Effector memory CD8-positive, alpha-beta T cell (primary cell): Measurements from ENCODE around the gene RAB35.

Experiments
- ATAC-seq: fragments of 150-1000 bp; cut with Tn5 transposase; replicated peaks from 2 replicates; pipeline ENCODE4 v1.10.0; 2021; ENCODE audit warnings: mild to moderate bottlenecking, moderate library complexity
- DNase-seq, 3 experiments: peaks; one replicate each; pipeline ENCODE4 v3.0.0; 2021
- H3K27ac Mint-ChIP-seq, 2 donors: one replicate each; pipeline ENCODE4 v1.8.0; 2022; ENCODE audit warnings: mild to moderate bottlenecking in 2 of 2, mixed read lengths in 2 of 2, moderate library complexity in 2 of 2
- H3K27me3 Mint-ChIP-seq, 2 donors: one replicate each; pipeline ENCODE4 v1.8.0; 2022; ENCODE audit warnings: mixed read lengths in 2 of 2
- H3K36me3 Mint-ChIP-seq: one replicate; pipeline ENCODE4 v1.8.0; 2022; ENCODE audit warnings: mild to moderate bottlenecking, moderate library complexity, mixed read lengths; ENCODE audit not compliant: insufficient read depth
- H3K4me1 Mint-ChIP-seq, 2 donors: one replicate each; pipeline ENCODE4 v1.8.0; 2022; ENCODE audit warnings: low read depth in 2 of 2, mixed read lengths in 2 of 2
- H3K4me3 Mint-ChIP-seq, 2 donors: one replicate each; pipeline ENCODE4 v1.8.0; 2022; ENCODE audit warnings: mild to moderate bottlenecking in 2 of 2, mixed read lengths in 2 of 2, moderate library complexity in 2 of 2
- H3K9me3 Mint-ChIP-seq, 2 donors: one replicate each; pipeline ENCODE4 v1.8.0; 2022; ENCODE audit warnings: mixed read lengths in 2 of 2

RAB35 gene

DNA sequence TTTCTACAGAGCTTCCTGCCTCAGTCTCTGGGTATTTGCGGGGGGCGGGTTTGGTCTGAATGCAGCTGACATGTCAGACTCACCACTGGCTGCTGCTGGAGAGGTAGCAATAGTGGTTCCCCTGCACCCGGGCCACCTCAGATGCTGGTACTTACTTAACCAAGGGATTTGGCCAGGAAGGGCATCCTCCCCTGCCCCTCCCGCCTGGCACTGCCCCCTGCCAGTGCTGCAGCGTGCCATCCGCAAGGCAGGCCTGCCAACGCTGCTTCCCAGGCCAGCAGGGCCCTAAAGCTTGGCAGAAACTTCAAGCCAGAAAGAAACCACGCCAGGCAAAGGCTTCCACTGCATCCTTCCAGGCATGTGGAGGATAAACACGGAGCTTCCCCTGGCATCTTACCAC, 22.1 kb downstream of the RAB35 start:
- ATAC-seq (no peak), DNase-seq (no peak)
- Mint-ChIP-seq H3K4me3 (no peak overlapping the region), H3K27ac (peak overlapping the region; percentile 74 to 75), H3K9me3 (no peaks in the 10 kb centered on the region), H3K36me3 (peaks cover 50% of the 10 kb centered on the region), H3K27me3 (no peaks in the 10 kb centered on the region), H3K4me1 (peaks cover 6% of the 10 kb centered on the region in 2 donors)

DNA sequence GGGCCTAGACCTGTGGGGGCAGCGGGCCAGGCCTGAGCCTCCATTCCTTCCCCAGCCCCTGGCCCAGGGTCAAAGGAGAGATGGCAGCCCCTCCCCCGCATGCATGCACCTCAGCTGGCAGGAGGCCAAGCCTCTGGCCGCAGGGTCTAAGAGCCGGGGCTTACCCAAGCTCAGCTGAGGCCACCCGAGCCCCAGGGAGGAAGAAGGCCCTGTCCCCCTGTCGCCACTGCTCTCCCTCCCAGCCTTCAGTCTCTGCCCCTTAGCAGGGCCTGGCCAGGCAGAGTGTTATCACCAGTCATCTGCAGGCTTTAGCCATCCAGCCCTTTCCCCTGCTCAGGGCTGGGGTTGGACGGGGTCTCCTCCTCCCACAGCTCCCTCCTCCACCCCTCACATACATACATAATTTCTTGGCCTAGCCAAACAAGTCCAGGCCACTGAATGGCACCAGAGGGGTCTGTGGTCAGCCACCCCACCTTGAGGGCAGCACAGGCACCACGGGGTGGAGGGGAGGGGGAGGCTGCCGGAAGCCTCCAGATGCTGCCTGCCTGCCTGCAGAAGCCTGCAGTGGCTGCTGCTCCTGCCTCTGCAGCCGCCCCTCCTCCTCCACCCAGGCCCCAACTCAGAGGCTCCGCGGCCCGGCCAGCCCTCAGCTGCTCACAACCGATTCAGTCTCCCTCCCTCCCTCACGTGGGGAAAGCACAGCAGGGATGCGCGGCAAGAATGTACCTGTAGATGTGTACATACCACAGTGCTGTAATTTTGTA, 22.8 kb downstream of the RAB35 start:
- Mint-ChIP-seq H3K27ac (peak overlapping the region; percentile 74 to 75), H3K4me1 (peaks cover 4 to 6% of the 10 kb centered on the region in 2 donors), H3K4me3 (no peak overlapping the region), H3K36me3 (peaks cover 48% of the 10 kb centered on the region), H3K27me3 (no peaks in the 10 kb centered on the region), H3K9me3 (no peaks in the 10 kb centered on the region)
- no peak for ATAC-seq
- DNase-seq: no peak

DNA sequence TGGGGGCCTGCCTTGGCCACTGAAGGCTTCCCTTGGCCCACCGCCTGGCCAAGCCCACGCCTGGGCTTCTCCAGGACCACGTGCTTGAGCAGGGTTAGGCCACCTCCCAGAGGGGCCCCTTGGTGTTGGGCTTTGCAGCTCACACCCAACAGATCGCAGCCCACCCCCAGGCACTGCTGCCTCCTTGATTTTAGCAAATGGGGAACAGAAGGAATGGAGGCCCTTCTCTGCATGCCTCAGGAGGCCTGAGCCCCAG, 23.3 kb downstream of the RAB35 start:
- H3K36me3 Mint-ChIP-seq: peaks cover 43% of the 10 kb centered on the region
- peak overlapping the region; percentile 74 to 75 for H3K27ac Mint-ChIP-seq
- peaks cover 4 to 6% of the 10 kb centered on the region in 2 donors for H3K4me1 Mint-ChIP-seq
- ATAC-seq (no peak), DNase-seq (no peak)
- H3K4me3 Mint-ChIP-seq: no peak overlapping the region
- H3K27me3 Mint-ChIP-seq: no peaks in the 10 kb centered on the region
- no peaks in the 10 kb centered on the region for H3K9me3 Mint-ChIP-seq

DNA sequence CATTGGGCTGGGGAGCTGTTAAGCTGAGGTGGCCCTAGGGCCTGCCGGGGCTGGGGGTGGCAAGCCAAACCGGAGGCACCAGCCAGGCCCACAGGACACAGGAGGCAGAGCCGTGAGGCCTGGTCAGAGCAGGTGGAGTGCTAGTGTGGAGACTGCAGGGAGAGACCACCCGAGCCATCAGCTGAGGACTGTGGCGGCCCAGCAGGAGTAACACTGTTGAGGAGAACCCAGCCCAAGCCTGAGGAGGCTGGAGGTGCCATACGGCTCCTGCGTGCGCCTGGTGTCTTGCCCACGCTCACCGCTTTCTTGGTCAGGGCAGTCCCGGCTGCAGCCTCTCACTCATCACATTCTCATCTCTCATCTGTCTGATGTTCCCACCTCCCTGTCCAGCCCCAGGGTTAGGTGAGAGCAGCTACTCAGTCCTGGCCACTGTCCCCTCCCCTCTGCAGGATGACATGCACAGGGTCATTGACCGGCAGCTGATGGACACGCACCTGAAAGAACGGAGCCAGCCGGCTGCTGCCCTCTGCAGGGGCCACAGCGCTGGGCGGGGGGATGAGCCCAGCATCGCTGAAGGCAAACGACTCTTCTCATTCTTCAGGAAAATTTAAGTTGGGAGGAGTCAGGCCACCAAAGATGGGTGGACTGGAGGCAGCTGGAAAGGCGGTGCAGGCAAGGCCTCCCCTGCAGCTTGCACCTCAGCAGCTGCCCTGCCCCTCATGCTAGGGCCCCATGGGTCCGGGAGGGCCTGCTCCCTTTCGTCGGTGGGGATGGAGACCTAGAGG, 23.8 kb downstream of the RAB35 start:
- ATAC-seq: no peak
- Mint-ChIP-seq H3K27ac (peak overlapping the region in 1 of 2 donors; percentile 74), H3K36me3 (peaks cover 38% of the 10 kb centered on the region), H3K4me1 (peaks cover 4 to 6% of the 10 kb centered on the region in 2 donors), H3K27me3 (no peaks in the 10 kb centered on the region), H3K4me3 (no peak overlapping the region), H3K9me3 (no peaks in the 10 kb centered on the region)
- no peak for DNase-seq

DNA sequence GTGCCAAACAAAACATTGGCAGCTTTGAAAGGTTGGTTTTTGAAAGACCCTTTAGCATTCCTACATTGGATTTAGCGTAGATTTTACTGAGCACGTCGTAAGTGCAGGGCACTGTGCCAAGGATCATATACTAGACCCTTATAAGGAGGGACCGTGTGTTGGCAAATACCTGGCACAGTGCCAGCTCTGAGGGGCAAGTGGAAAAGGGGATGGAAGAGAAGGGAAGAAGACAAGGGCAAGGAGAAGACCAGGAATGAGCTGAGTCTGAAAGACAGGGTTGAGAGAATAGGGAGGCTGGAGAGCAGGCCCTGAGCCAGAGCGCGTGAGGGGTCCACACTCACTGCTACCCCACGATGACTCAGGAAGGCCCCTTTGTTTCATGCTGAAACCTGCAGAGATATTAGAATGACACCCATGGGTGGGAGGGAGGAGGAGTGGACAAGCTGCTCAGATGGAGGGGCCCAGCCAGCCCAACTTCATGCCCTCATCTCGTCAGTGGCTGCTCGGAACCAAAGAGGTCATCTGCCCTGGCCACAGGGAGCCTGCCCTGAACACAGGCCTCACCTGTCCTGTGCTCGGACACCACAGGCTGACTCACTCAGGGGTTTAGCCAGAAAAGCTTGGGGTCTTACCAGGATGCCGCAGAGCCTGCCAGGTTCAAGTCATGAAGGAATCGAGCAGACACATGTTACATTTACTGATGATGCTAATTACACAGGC, 25.0 kb downstream of the RAB35 start:
- Mint-ChIP-seq H3K27me3 (no peaks in the 10 kb centered on the region), H3K4me3 (no peak overlapping the region), H3K27ac (peak overlapping the region; percentile 57 to 88), H3K36me3 (peaks cover 33% of the 10 kb centered on the region), H3K9me3 (no peaks in the 10 kb centered on the region), H3K4me1 (peaks cover 15 to 16% of the 10 kb centered on the region in 2 donors)
- ATAC-seq (no peak), DNase-seq (no peak)

DNA sequence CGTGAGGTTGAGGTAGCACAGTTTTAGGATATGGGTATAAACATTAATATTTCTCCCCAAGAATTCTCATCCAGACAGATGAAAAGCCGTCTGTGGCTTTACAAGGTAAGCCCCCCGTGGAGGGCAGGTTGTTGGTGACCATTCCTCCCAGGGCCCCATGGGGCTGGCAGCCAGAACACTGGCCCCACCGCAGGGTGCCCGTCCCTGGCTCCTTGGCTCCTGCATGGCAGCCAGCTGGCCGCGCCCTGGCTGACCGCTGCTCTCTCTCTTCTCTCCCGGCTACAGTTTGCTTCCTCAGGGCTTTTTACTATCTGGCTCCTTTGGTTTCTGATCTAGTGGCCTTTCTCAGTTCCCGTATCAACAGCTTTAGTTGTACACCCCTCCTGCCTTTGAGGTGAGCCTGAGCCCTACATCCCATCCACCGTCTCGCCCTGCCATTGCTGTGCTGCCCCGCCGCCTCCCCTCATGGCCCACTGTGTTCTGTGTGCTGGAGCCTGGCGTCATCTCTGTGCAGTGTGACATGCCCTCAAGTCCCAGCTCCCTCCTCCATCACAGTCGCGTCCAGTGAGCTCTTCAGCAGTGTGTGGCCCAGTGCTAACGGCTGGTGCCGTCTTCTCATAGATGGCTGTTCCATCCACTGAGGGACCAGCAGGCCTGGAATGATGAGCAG, 25.8 kb downstream of the RAB35 start:
- peak overlapping the region; percentile 57 to 88 for H3K27ac Mint-ChIP-seq
- peaks cover 25% of the 10 kb centered on the region for H3K36me3 Mint-ChIP-seq
- H3K4me1 Mint-ChIP-seq: peaks cover 16 to 19% of the 10 kb centered on the region in 2 donors
- ATAC-seq: no peak
- no peak for DNase-seq
- no peaks in the 10 kb centered on the region for H3K27me3 Mint-ChIP-seq
- H3K4me3 Mint-ChIP-seq: no peak overlapping the region
- H3K9me3 Mint-ChIP-seq: no peaks in the 10 kb centered on the region

DNA sequence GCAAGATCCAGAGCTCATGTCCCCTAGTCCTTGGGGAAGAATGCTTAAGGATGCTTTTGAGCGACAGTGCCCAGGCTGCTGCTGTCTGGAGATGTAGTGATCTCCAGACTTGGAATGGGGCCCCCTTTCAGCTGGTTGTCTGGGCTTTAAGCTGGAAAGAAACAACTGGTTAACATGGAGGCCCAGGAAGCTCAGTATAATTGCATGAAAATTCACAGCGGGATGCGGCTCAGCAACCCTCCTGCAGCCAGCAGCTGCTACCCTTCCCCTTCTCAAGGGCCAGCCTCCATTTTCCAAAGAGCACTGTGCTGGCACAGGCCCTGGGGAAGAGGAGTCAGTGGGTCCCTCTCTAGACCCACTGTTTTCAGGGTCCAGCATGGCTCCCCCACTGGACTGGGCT, 26.3 kb downstream of the RAB35 start:
- DNase-seq: no peak
- Mint-ChIP-seq H3K27ac (peak overlapping the region in 1 of 2 donors; percentile 19), H3K36me3 (peaks cover 24% of the 10 kb centered on the region), H3K27me3 (no peaks in the 10 kb centered on the region), H3K4me1 (peaks cover 16 to 19% of the 10 kb centered on the region in 2 donors), H3K9me3 (no peaks in the 10 kb centered on the region), H3K4me3 (no peak overlapping the region)
- ATAC-seq: no peak

DNA sequence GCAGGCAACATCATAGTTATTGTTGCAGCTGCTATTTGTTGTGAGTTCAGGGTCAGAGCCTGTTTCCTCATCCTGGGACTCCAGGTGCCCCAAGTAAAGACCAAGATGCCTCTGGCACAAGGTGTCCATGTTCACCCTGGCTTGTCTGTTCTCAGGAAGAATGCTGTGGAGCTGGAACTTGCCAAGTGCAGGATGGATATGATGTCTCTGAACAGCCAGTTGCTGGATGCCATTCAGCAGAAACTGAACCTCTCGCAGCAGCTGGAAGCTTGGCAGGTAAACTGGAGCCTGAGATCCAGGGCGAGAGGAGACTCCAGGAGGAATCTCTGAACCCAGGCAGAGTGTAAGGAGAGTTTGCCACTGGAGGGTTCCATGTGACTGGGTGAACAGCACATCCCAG, 26.8 kb downstream of the RAB35 start:
- ATAC-seq: no peak
- H3K27me3 Mint-ChIP-seq: no peaks in the 10 kb centered on the region
- peaks cover 15 to 21% of the 10 kb centered on the region in 2 donors for H3K4me1 Mint-ChIP-seq
- H3K27ac Mint-ChIP-seq: no peak overlapping the region
- H3K9me3 Mint-ChIP-seq: no peaks in the 10 kb centered on the region
- DNase-seq: no peak
- H3K4me3 Mint-ChIP-seq: no peak overlapping the region
- H3K36me3 Mint-ChIP-seq: peaks cover 27% of the 10 kb centered on the region

DNA sequence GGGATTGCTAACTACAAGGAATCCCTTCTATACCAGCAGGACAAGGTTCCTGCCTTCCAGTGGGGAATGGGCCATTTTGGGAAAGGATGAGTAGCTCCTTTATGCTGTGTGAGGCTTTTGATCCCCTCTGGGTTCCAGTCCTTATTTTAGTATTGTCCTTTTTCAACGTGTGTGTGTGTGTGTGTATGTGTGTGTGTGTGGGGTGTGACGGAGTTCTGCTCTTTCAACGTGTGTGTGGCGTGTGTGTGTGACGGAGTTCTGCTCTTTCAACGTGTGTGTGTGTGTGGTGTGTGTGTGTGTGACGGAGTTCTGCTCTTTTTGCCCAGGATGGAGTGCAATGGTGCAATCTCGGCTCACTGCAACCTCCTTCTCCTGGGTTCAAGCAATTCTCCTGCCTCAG, 27.4 kb downstream of the RAB35 start:
- H3K9me3 Mint-ChIP-seq: no peaks in the 10 kb centered on the region
- ATAC-seq (no peak), DNase-seq (no peak)
- no peaks in the 10 kb centered on the region for H3K27me3 Mint-ChIP-seq
- peaks cover 14 to 23% of the 10 kb centered on the region in 2 donors for H3K4me1 Mint-ChIP-seq
- H3K27ac Mint-ChIP-seq: no peak overlapping the region
- H3K4me3 Mint-ChIP-seq: no peak overlapping the region
- peaks cover 28% of the 10 kb centered on the region for H3K36me3 Mint-ChIP-seq

DNA sequence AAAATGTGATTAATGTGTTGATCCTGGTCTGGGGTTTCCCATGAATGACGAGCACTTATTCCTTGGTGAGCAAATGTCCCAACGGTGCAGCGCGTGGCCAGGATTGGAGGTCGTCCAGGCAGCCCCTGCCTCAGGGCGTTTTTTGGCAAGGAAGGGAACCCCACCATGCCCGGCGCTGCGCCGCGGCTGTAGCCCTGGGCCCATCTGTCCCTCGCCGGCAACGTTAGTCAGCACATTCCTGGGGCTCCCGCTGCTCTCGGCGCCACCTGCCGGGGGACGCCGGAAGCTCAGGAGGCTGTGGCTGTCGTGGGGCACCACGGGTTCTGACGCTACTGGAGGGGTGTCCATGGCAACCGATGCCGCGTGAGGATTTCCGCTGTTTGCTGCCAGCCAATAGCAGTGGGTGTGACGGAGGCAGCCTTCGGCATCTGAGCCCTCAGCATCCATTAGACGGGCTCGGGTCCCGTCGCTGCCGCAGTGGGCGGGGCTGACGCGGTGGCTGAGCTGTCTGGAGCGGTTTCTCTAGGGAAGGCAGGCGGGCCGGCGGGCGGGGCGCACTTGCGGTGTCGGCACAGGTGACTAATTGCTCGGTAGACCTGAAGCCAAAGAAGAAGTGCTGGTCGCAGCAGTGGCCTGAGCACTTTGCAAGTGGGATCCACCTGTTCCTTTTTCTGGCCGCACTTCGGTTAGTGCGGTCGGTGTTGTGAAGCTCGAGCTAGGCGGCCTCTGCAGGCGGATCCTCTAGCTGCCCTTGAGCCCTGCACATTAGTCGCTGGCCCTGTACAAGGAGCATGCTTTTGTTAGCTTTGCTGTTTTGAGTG, 29.5 kb downstream of the RAB35 start:
- Mint-ChIP-seq H3K4me3 (peak overlapping the region; percentile 72 to 76), H3K36me3 (peaks cover 39% of the 10 kb centered on the region)
- ATAC-seq: peak; percentile 92

DNA sequence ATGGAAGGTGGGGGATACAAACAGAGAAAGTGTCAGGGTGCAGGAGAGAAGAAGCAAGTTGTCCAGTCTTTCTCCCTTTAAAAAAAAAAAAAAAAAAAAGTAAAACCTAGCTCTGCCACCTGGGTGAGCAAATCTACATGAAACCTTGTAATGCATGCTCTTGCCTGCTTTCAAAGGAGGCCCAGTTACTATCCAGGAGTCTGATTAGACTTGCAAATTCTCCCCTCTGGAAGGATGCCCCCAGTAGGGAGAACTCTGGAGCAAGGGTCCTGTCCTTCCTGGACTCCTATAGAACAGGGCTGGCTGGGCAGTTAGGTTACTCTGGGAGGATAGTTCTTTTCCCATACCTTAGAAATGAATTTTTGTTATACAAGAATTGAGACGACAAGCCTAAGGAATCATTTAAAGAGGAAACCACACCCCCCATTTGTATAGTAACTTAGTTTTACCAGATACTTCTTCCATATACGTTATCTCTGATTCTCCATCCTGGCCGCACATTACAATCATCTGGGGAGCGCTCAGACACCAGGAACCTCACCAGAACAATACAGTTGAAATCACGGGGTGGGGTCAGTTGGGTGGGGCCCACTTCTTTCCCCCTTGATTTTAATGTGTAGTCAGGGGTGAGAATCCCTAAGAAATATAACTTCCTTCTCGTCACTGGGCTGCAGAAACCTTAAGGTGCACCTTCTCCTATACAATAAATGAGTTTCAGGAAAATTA, 30.5 kb downstream of the RAB35 start:
- ATAC-seq (no peak), DNase-seq (no peak)
- no peaks in the 10 kb centered on the region for H3K27me3 Mint-ChIP-seq
- H3K4me1 Mint-ChIP-seq: peaks cover 10 to 19% of the 10 kb centered on the region in 2 donors
- H3K27ac Mint-ChIP-seq: peak overlapping the region; percentile 80 to 93
- no peaks in the 10 kb centered on the region for H3K9me3 Mint-ChIP-seq
- peaks cover 47% of the 10 kb centered on the region for H3K36me3 Mint-ChIP-seq
- peak overlapping the region in 1 of 2 donors; percentile 72 for H3K4me3 Mint-ChIP-seq

More for the DNA sequence above, 29.5 kb downstream of the RAB35 start:
- H3K27me3 Mint-ChIP-seq: no peaks in the 10 kb centered on the region
- DNase-seq: peak; percentile 99 to 100 (median 99)
- H3K27ac Mint-ChIP-seq: peak overlapping the region; percentile 80 to 93
- no peaks in the 10 kb centered on the region for H3K9me3 Mint-ChIP-seq
- H3K4me1 Mint-ChIP-seq: peaks cover 13 to 23% of the 10 kb centered on the region in 2 donors

DNA sequence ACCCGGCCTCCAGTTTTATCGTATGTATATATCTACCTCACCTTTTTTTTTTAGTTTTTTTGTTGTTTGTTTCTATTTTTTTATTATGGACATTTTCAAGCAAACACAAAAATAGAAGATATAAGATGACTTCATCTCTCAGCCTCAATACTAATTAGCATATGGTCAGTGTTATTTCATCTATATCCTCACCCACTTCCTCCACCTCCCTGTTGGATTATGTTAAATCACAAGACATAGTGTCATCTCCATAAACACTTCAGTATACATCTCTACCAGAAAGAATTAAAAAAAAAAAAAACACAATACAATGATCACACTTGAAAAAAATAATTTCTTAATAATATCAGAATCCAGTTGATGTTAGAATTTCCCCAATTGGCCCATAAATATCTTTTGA, 34.9 kb downstream of the RAB35 start:
- peaks cover 5 to 9% of the 10 kb centered on the region in 2 donors for H3K4me1 Mint-ChIP-seq
- H3K27ac Mint-ChIP-seq: no peak overlapping the region
- ATAC-seq (no peak), DNase-seq (no peak)
- H3K9me3 Mint-ChIP-seq: no peaks in the 10 kb centered on the region
- no peaks in the 10 kb centered on the region for H3K27me3 Mint-ChIP-seq
- peaks cover 37% of the 10 kb centered on the region for H3K36me3 Mint-ChIP-seq
- no peak overlapping the region for H3K4me3 Mint-ChIP-seq
